HCT116 (cell line): ENCODE measurements around the gene GANAB. TPM values are rescaled to one million over a fixed set of nuclear protein-coding genes. Genes with fewer than 3 reads are reported as not detected.

ENCODE experiments used
- ATAC-seq: fragments of 200-7000 bp; cut with Tn5 transposase; 2 replicates; pipeline ENCODE4 v1.9.1; 2020; ENCODE audit warnings: mild to moderate bottlenecking, moderate library complexity
- BruUV-seq: library from RNA; stranded (reverse); fragments of 400-500 nt; replicated peaks from 2 replicates; lab custom pipeline; 2021; lab: Mats Ljungman, UMichigan
- CTCF ChIA-PET: fragments of 300-600 bp; sonication (Branson Sonifier 250); formaldehyde crosslinking; loops from one replicate; lab custom pipeline; 2021; ENCODE audit warnings: antibody characterized with exemption; lab: Charles Lee
- POLR2A ChIA-PET: fragments of 300-600, 350-600 bp; sonication (Branson Sonifier 250); formaldehyde crosslinking; loops from one replicate; lab custom pipeline; 2021; ENCODE audit warnings: antibody characterized with exemption; lab: Charles Lee
- RAD21 ChIA-PET, 2 experiments: fragments of 300-600 bp; sonication (Branson Sonifier 250); formaldehyde crosslinking; loops; one replicate each; lab custom pipeline; 2023; ENCODE audit warnings: low total read pairs in 2 of 2; ENCODE audit not compliant: uncharacterized antibody in 2 of 2, unreplicated experiment in 2 of 2, low non-redundant PET in 1 of 2; lab: Charles Lee
- DNase-seq: peaks from one replicate; pipeline ENCODE4 v3.0.0-alpha.2; 2010; ENCODE audit warnings: low read depth, low spot score
- H2AFZ ChIP-seq: fragments of 200-600 bp; shearing (Covaris generic), sonication (generic); 2 replicates; pipeline ENCODE4 v1.6.1; 2017; ENCODE audit warnings: low read depth, mixed run types, mixed read lengths, antibody characterized with exemption, low read length; ENCODE audit not compliant: poor library complexity, severe bottlenecking
- H3K27ac ChIP-seq: 2 replicates; pipeline ENCODE4 v1.5.1; 2012; ENCODE audit warnings: low read depth, low read length
- H3K27me3 ChIP-seq: fragments of 200-600 bp; sonication (generic); 2 replicates; pipeline ENCODE4 v1.6.1; 2016; ENCODE audit warnings: mixed run types, low read length, mixed read lengths; ENCODE audit not compliant: insufficient read depth
- H3K36me3 ChIP-seq, 2 experiments: fragments of 200-500 bp in 1 of 2; fragments of 200-600 bp in 1 of 2; sonication (Bioruptor generic) in 1 of 2; sonication (generic) in 1 of 2; 2 replicates each; pipeline versions ENCODE4 v1.5.1 to v1.6.1; 2014 to 2016; ENCODE audit warnings: low read length in 2 of 2, inconsistent platforms in 1 of 2, mixed read lengths in 1 of 2, mixed run types in 1 of 2; ENCODE audit not compliant: insufficient read depth in 2 of 2, control insufficient read depth in 1 of 2
- H3K4me1 ChIP-seq, 2 experiments: fragments of 200-600 bp in 1 of 2; sonication (generic) in 1 of 2; 2 replicates each; pipeline versions ENCODE4 v1.5.1 to v1.6.1; 2012 to 2017; ENCODE audit warnings: low read length in 2 of 2, inconsistent platforms in 1 of 2, mild to moderate bottlenecking in 1 of 2, mixed read lengths in 1 of 2, mixed run types in 1 of 2, moderate library complexity in 1 of 2; ENCODE audit not compliant: insufficient read depth in 2 of 2, control insufficient read depth in 1 of 2
- H3K4me2 ChIP-seq: fragments of 200-600 bp; sonication (generic); 2 replicates; pipeline ENCODE4 v1.6.1; 2017; ENCODE audit warnings: mixed run types, low read length, mixed read lengths
- H3K4me3 ChIP-seq, 2 experiments: fragments of 200-600 bp in 1 of 2; sonication (generic) in 1 of 2; replicated peaks in 1 of 2; 2 replicates each; pipeline ENCODE4 v1.5.1; 2011 to 2016; ENCODE audit warnings: low read length in 2 of 2, control low read depth in 1 of 2, low read depth in 1 of 2, mild to moderate bottlenecking in 1 of 2, mixed read lengths in 1 of 2, mixed run types in 1 of 2
- H3K79me2 ChIP-seq: fragments of 200-600 bp; sonication (generic); 2 replicates; pipeline ENCODE4 v1.6.1; 2017; ENCODE audit warnings: mild to moderate bottlenecking, mixed run types, low read length, moderate library complexity, mixed read lengths; ENCODE audit not compliant: insufficient read depth
- H3K9ac ChIP-seq: fragments of 200-600 bp; sonication (generic); 2 replicates; pipeline ENCODE4 v1.6.1; 2016; ENCODE audit warnings: low read length, mixed read lengths
- H3K9me2 ChIP-seq: fragments of 200-600 bp; sonication (generic), shearing (Covaris generic); 2 replicates; pipeline ENCODE4 v1.6.1; 2017; ENCODE audit warnings: mixed run types, mild to moderate bottlenecking, moderate library complexity; ENCODE audit not compliant: insufficient read depth
- H3K9me3 ChIP-seq, 2 experiments: fragments of 200-500 bp in 1 of 2; fragments of 200-600 bp in 1 of 2; sonication (Bioruptor generic) in 1 of 2; sonication (generic) in 1 of 2; 2 replicates each; pipeline ENCODE4 v1.6.1; 2014 to 2017; ENCODE audit warnings: low read length in 2 of 2, mixed read lengths in 2 of 2, inconsistent platforms in 1 of 2, low read depth in 1 of 2, mild to moderate bottlenecking in 1 of 2, mixed run types in 1 of 2, moderate library complexity in 1 of 2; ENCODE audit not compliant: control insufficient read depth in 1 of 2, insufficient read depth in 1 of 2
- H4K20me1 ChIP-seq: fragments of 200-600 bp; sonication (generic), shearing (Covaris generic); 2 replicates; pipeline ENCODE4 v1.6.1; 2017; ENCODE audit warnings: mixed run types, mild to moderate bottlenecking, moderate library complexity; ENCODE audit not compliant: insufficient read depth
- ATF3 ChIP-seq: IDR thresholded peaks from 2 replicates; pipeline ENCODE4 v1.6.1; 2012
- CBX3 ChIP-seq: IDR thresholded peaks from 2 replicates; pipeline ENCODE4 v1.6.1; 2012; ENCODE audit warnings: low read depth
- CEBPB ChIP-seq: IDR thresholded peaks from 2 replicates; pipeline ENCODE4 v1.6.1; 2012; ENCODE audit warnings: low read depth
- ELF1 ChIP-seq: IDR thresholded peaks from 2 replicates; pipeline ENCODE4 v1.6.1; 2012; ENCODE audit warnings: low read depth, borderline replicate concordance
- EZH2 ChIP-seq: fragments of 200-600 bp; sonication (generic); IDR thresholded peaks from 2 replicates; pipeline ENCODE4 v1.6.1; 2017; ENCODE audit warnings: antibody characterized with exemption, mixed run types
- EZH2phosphoT487 ChIP-seq: fragments of 200-600 bp; IDR thresholded peaks from 2 replicates; pipeline ENCODE4 v1.6.1; 2018; ENCODE audit warnings: antibody characterized with exemption, borderline replicate concordance
- MAX ChIP-seq: IDR thresholded peaks from 2 replicates; pipeline ENCODE4 v1.6.1; 2012
- POLR2A ChIP-seq: IDR thresholded peaks from 2 replicates; pipeline ENCODE4 v1.7.0; 2011; ENCODE audit warnings: borderline replicate concordance; ENCODE audit not compliant: insufficient read depth, insufficient read length; ENCODE audit errors: extremely low read depth
- POLR2AphosphoS5 ChIP-seq: IDR thresholded peaks from 2 replicates; pipeline ENCODE4 v1.6.1; 2011; ENCODE audit warnings: mild to moderate bottlenecking, low read depth, low read length, moderate library complexity
- RAD21 ChIP-seq: IDR thresholded peaks from 2 replicates; pipeline ENCODE4 v1.6.1; 2012; ENCODE audit warnings: low read depth, mild to moderate bottlenecking
- REST ChIP-seq: IDR thresholded peaks from 2 replicates; pipeline ENCODE4 v1.6.1; 2012; ENCODE audit warnings: low read depth
- SIN3A ChIP-seq: IDR thresholded peaks from 2 replicates; pipeline ENCODE4 v1.6.1; 2012; ENCODE audit warnings: low read depth
- SP1 ChIP-seq: IDR thresholded peaks from 2 replicates; pipeline ENCODE4 v1.6.1; 2012; ENCODE audit warnings: low read depth
- TCF7L2 ChIP-seq: IDR thresholded peaks from 2 replicates; pipeline ENCODE4 v1.7.0; 2011; ENCODE audit warnings: borderline replicate concordance, inconsistent platforms; ENCODE audit not compliant: insufficient read depth, insufficient read length; ENCODE audit errors: extremely low read depth
- YY1 ChIP-seq: IDR thresholded peaks from 2 replicates; pipeline ENCODE4 v1.6.1; 2011; ENCODE audit warnings: low read length, low read depth, moderate library complexity, mild to moderate bottlenecking; ENCODE audit not compliant: insufficient replicate concordance; ENCODE audit errors: extremely low read depth
- ZBTB33 ChIP-seq: IDR thresholded peaks from 2 replicates; pipeline ENCODE4 v1.6.1; 2011; ENCODE audit warnings: mild to moderate bottlenecking, low read length, moderate library complexity; ENCODE audit not compliant: insufficient replicate concordance; ENCODE audit errors: extremely low read depth
- ZFX ChIP-seq: fragments of 450-650 bp; IDR thresholded peaks from 2 replicates; pipeline ENCODE4 v1.6.1; 2017
- ZNF274 ChIP-seq: fragments of 200-500 bp; sonication (Bioruptor generic); IDR thresholded peaks from 2 replicates; pipeline ENCODE4 v1.6.1; 2014; ENCODE audit warnings: mild to moderate bottlenecking, low read depth, low read length, inconsistent platforms
- intact Hi-C: fragments of 100-400 bp; cut with micrococcal nuclease; formaldehyde crosslinking; loops from 2 replicates; pipeline ENCODE4 v1.10.0; 2022
- total RNA-seq: library from RNA; stranded (reverse); gene quantifications from one replicate; pipeline ENCODE4 v1.2.1, GENCODE V29; 2021; ENCODE audit not compliant: unreplicated experiment

GANAB gene
- total RNA-seq, 1 experiment from 2014 or later: 410 TPM

GRCh38 chr11:62654297-62654696 lies 7.9 kb upstream of the GANAB start (continued):
- TF ChIP-seq ZFX (no peak), EZH2phosphoT487 (no peak), POLR2AphosphoS5 (no peak), EZH2 (no peak), SP1 (no peak)

- ChIA-PET RAD21 (interaction anchor here in 1 of 2 experiments (1.0 kb wide), 1 partner anchor 13 kb away, joined by 6 read pairs; the partner anchor contains the start of genes C11orf98 and CSKMT), CTCF (interaction anchor here (1.0 kb wide), 1 partner anchor 12 kb away, joined by 6 read pairs; the partner anchor contains the start of genes C11orf98 and CSKMT), POLR2A (interaction anchor here (0.7 to 14.1 kb wide), 6 partner anchors 13 to 78 kb away, joined by 3 to 195 read pairs (median 10); partner anchors contain the start of genes B3GAT3, C11orf98, CSKMT and LBHD1)
- Histone ChIP-seq H3K4me3 (peak overlapping the region; percentile 96 to 98), H3K27me3 (no peaks in the 10 kb centered on the region), H3K9ac (peak overlapping the region; percentile 96), H3K9me2 (no peaks in the 10 kb centered on the region), H3K36me3 (peaks cover 8% of the 10 kb centered on the region in 2 experiments; a peak in 3 of 4 replicates), H3K9me3 (no peaks in the 10 kb centered on the region), H2AFZ (no peak overlapping the region), H4K20me1 (no peaks in the 10 kb centered on the region), H3K79me2 (peaks cover 33% of the 10 kb centered on the region), H3K4me2 (peak overlapping the region; percentile 80), H3K27ac (peak overlapping the region; percentile 84), H3K4me1 (peaks cover 7 to 24% of the 10 kb centered on the region in 2 experiments)
- TSS peak; percentile 69 for BruUV-seq
- DNase-seq: no peak
- no peak for ATAC-seq
- intact Hi-C loops: loop anchor here (5.0 kb wide), 1 partner anchor 60 kb away; the partner anchor contains the start of gene TUT1
- TF ChIP-seq ZNF274: no peak
- no peak for TF ChIP-seq RAD21
- TF ChIP-seq EZH2: no peak
- no peak for TF ChIP-seq SIN3A
- no peak for TF ChIP-seq MAX
- no peak for TF ChIP-seq POLR2AphosphoS5
- no peak for TF ChIP-seq CBX3
- TF ChIP-seq ATF3: no peak
- no peak for TF ChIP-seq CEBPB
- TF ChIP-seq ELF1: no peak
- no peak for TF ChIP-seq EZH2phosphoT487
- no peak for TF ChIP-seq POLR2A
- TF ChIP-seq ZFX: no peak
- TF ChIP-seq TCF7L2: no peak
- TF ChIP-seq ZBTB33: no peak
- TF ChIP-seq YY1: no peak
- TF ChIP-seq REST: no peak
These were observed 6.0 kb upstream of the GANAB start for GRCh38 chr11:62652161-62653006.
